H4 (cell line): ENCODE data around the gene ARHGAP12. TPM values are rescaled to one million over a fixed set of nuclear protein-coding genes. Genes with fewer than 3 reads are reported as not detected.

ENCODE experiments used
- DNase-seq: peaks from one replicate; pipeline ENCODE4 v3.0.0-alpha.2; 2015; ENCODE audit warnings: low spot score
- total RNA-seq: library from RNA; depleted of rRNA; stranded (reverse); fragments of >200 nt; shearing (Covaris generic); gene quantifications from 2 replicates; pipeline ENCODE4 v1.2.3, GENCODE V29; 2014

ARHGAP12 gene
- total RNA-seq, 1 experiment from 2014 or later = 18.7 TPM

DNA sequence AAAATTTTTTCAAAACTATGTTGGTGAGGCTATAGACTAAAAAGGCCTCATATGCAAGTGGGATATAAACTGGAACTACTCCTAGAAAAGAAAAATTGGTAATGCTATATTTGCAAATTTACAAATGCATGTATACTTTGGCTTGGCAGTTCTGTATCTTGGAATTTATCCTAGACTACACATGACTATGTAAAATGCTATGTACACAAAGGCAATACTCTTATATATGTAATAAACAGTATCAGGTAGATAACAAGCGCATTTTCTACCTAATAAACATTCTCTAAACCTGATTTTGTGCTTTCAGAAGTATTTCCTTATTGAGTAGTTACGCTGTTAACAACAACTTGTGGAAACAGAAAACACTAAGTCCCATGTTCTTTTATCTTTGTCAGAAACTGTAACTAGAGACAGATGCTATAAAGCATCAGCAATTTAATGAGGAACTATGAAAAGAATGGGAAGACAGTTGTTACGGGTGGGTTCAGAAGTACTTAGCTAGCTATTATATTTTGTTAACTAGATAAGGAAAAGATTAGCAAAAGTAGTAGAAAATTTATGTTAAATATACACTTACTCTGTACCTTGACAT lies 107.8 kb downstream of the ARHGAP12 start:
- DNase-seq = no peak

DNA sequence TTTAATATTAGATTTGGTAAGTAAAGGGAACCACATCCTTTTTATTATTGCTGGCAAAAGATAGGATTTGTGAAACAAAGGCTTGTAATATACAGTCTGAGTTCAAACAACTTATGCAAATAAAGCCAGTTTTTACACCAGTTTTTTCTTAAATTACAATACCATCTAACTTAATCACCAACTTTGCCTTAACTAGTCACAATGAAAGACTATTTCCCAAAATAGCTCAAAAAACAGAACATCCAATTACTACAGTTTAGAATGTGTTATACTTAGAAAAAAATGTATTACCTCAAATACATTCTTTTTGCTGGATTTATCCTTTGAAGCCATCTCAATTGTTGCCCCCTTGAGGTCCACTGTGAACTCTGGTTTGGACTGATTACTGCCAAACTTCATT lies 108.5 kb downstream of the ARHGAP12 start:
- DNase-seq = no peak

DNA sequence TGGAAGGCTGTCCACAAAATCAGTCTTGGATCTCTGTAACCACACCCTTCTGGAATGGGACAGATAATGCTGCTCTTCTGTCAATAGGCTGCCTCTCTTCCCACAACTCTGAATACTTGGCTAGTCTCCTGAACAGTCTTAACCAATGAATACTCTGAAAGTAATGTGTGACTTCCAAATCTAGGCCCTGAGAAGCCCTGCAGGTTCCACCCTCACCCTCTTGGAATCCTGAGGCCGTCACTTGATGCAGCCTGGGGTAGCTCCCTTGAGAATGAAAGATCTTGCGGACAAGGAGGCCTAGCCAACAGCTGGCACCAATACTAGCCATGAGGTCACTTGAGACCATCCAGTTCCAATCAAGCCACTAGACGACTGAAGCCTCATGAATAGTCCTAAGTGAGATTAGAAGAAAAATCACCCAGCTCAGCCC lies 109.2 kb downstream of the ARHGAP12 start:
- no peak for DNase-seq

DNA sequence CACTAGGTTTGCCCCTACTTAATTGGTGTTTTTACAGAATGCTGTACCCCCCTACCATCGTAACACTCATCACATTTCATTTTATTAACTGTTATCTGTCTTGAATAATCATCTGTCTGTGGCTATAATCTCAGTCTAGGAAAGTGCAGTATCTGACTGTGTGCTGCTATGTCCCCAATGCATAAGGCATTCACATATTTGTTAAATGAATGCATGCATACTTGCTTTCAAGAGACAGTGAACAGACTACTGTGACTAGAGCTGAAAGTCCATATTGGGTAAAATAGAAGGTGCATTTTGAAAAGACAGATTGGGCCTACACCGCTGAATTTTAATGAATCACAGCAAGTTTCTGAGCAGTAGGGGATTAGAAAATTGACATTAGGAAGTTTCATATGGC lies 112.3 kb downstream of the ARHGAP12 start:
- no peak for DNase-seq

DNA sequence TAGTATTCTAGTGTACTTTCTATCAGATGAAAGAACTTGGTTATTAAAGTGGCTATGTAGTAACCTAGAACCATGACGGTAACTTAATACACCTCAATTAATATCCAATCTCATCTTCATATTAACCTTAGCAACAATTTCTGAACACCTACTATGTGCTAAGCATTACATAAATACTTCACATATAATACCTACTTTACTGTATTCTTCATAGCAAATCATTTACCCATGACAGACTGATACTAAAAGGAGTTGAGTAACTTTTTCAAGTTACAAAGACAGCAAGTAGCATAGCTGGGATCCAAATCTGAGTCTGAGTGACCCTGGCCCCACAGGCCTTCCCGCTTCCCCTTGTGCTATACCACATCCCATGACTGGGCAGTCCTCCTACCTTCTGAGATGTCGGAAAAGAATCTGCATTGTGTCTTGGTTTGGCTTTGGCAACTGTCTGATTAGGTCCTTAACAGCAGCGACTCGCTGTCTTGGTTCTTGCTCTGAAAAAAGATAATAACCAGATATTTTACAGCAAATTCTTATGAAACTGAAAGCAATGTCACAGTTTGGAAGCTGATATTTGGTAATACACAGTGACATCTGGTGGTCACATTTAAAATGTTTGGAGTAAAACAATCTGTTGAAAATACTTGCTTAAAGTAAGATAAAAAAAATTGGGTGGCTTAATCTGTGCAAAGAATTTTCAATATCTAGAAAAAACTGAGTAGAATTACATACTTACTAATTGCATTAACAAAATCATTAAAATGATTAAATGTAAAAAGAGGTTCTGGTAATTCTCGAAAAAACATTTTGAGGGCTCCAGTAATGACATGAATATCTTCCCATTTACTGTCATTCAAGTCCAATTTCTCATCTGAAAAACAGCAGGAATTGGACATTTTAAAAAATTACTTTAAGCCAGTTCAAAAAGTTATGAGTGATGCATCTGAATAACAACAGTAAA lies 120.1 kb downstream of the ARHGAP12 start:
- peak; percentile 32 for DNase-seq

DNA sequence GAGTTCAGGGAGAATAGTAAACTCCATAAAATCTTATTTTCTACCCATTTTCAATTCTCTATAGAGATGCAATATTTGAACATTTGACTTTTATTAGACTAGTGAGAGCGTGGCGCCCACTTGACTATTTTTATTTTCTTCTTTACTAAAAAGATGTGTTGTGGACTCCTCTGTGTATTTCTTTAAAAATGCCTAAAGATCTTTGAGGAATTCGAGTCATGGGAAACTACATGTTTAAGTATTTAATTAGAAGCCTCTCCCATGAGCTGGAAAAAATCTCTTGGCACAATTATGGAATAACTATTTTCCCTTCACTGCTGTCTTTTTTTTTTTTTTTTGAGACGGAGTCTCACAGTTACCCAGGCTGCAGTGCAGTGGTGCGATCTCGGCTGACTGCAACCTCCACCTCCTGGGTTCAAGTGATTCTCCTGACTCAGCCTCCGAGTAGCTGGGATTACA lies 124.2 kb downstream of the ARHGAP12 start:
- no peak for DNase-seq

DNA sequence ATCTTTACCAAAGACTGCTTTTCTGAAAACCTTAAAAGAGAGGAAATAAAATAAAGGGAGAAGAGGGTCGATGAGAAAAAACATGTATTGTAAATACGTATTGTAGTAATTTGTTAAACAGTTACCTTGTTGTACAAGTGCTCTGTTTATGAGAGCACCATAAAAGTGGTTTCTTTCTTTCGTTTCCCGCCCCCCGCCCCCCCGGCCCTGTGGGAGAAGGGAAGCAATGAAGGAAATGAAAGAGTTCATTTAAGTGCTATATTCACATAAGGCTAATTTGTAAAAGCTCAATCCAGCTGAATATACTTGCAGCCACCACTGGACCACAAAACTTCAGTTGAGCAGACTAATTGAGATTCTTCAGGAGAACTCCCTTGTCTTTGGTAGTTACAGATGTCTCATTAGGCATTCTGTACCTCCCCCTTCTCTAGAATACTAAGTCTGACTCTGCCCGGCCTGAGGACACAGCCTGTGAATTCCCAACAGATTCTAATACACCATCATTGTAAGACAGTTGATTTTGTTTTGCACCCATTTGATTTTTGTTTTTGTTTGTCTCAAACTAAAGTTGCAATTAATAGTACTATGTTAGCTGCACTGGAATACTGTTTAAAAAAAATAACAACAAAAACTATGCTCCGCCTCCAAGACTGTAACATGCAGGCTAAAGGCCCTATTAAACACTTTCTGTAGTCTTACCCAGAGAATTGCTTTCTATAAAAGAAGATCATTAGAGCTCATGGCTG lies 124.9 kb downstream of the ARHGAP12 start:
- DNase-seq = no peak

DNA sequence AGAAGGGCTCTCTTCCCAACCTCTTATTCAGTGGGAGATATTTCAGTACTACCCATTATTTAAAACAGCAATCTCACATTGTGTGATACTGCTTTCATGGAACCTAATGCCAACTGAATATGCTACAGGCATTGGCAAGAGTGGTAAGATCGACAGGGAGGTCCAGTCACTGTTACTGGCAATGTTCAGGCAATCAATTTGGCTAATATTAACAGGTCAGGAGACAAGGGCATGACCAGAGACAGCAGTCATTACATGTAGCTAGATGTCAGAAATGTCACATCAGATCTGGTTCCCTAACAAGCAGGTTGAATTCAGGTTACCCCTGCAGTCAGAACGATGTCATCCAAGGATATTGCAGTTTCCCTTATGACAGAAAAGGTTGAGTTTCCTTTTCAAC lies 129.4 kb downstream of the ARHGAP12 start:
- DNase-seq = no peak

DNA sequence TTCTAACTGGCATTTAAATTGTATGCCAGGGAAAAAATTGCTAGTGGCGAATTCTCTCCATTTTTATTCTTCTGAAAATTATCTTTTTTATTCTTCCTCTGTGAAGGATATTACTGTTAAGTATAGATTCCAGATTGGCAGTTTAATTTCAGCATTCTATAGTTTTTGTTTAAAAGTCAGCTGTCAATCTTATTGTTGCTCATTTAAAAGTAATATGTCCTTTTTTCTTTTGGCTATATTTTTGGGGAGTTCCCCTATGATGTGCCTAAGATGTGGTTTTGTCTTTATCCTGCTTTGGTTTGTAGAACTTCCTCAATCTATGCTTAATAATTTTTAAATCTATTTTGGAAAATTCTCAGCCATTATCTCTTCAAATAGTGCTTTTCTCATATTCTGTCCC lies 135.9 kb downstream of the ARHGAP12 start:
- no peak for DNase-seq

DNA sequence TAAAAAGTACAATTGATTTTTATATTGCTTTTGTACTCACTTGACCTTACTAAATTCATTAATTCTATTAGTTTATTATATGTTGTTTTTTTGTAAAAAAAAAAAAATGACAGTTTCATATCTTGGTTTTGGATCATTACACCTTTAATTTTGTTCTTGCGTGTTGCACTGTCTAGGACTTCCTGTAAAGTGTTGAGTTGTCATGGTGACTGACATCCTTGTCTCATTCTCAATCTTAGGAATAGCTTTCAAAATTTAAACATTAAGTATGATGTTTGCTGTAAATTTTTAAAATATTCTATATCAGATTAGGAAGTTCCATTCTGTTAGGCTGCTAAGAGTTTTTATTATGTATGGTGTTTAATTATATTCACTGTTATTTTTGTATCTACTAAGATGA lies 139.1 kb downstream of the ARHGAP12 start:
- no peak for DNase-seq

DNA sequence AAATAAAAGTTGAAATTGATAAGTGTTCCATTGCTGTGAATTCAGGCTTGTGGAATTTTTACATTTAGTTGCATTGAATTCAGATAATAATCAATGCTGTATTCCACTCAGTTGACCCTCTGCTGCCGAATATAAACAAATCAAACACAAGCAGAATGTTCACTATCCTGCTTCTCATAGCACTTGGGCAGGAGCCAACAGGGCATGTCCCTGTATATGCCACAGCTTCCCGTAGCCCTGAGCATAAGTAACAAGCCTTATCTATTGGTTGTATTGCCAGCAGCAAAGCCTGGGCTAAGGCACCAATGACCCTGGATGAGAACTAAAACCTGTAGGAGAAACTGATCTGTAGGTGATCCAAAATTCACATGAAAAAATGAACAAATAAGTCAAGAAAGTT lies 145.9 kb downstream of the ARHGAP12 start:
- no peak for DNase-seq

DNA sequence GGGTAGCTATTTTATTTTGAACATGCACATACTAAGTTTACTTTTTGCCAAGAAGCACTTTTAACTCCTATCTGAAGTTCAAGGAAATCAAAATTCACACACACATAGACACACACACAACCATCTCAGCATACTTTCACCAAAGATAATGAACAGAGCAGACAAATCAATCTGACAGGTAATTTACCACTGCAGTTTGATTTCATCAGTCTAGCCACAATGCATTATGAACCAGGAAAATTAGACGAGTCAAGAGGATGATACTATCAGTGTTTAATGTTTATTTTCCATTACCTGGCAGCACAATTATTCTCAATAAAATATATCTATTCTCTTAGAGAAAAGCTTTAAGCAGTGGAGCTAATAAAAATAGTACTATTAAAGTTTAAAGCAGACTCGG lies 147.9 kb downstream of the ARHGAP12 start:
- no peak for DNase-seq

DNA sequence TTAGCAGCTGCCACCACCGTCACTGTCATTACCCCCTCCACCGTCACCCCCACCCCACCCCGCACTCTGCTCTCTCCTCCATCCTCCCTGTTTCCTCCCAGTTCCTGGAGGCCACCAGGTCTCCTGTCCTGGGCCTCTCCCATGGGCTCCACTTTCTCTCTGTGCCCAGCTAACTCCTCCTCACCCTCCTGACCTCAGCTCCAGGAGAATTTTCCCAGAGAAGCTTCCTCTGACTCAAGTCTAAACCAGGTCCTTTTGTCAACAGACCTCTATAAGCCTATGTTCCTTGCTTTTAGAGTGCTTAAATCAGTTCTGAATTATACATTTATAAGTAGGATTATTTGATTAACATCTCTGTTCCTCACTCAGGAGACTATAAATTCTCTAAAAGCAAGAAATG lies 150.0 kb downstream of the ARHGAP12 start:
- DNase-seq = no peak

DNA sequence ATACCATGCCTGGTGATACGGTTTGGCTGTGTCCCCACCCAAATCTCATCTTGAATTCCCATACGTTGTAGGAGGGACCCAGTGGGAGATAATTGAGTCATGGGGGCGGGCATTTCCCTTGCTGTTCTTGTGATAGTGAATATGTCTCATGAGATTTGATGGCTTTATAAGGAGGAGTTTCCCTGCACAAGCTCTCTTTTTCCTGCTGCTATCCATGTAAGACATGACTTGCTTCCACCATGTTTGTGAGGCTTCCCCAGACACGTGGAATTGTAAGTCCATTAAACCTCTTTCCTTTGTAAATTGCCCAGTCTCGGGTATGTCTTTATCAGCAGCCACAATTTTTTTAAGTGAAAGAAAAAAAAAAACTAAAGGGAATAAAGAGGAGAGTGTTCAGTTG lies 152.5 kb downstream of the ARHGAP12 start:
- no peak for DNase-seq

DNA sequence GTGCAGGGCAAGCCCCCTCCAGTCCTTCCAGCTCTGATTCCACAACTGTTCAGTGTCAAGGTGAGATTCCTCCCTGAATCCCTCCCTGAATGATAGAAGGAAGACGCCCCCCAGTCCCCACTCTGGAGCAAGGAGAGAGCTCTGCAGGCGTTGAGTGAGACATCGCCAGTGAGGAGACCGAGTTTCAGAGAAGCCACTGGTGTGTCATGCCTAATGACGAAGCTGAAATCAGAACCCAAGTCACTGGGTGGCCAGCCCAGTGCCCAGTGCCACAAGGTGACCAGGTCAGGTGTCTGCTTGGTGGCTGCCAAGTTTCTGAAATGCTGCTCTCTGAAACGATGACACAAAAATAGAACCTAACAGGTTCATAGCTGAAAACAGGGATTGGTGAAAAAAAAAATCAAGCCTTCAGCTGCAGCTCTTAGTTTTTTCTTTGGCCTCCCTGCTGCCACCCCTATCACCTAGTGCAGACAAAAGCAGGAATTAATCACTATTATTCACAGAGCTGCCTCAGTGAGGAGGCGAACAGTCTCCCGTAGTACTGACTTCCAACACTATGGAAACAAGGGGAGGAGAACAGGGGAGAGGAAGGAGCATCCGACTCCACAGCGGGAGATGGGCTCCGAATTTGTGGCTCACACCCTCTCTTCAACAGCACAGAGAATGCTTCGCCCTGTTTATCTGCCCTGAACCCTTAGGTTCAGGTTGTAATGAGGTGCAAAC lies 153.5 kb downstream of the ARHGAP12 start:
- DNase-seq = no peak

DNA sequence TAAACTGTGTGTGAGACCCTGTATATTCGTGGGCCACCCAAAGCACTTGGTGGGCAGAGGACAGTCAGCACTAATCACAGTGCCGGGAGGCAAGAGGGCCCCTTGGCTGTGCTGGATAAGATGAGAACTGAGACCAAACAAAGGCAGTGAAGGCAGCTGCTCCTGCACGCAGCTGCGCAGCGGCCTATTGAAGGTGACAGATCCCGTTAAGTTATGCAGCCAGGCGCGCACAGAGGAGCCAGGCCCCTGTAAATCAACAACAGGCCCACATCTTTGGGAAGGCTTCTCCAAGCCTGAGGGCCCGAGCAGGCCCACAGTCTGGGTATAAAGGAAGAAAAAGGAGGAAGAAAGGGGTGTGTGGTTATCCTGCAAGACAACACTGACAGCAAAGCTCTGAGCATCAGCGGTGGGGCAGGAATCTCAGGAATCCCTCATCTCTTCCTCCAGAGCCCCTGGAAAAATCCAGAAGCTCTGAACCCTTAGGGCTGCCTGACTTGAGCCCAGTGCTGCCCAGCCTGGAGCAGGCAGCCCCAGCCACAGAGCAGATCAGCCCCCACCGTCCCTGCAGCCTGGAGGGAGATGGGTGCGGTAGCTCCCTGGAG lies 154.2 kb downstream of the ARHGAP12 start:
- no peak for DNase-seq

DNA sequence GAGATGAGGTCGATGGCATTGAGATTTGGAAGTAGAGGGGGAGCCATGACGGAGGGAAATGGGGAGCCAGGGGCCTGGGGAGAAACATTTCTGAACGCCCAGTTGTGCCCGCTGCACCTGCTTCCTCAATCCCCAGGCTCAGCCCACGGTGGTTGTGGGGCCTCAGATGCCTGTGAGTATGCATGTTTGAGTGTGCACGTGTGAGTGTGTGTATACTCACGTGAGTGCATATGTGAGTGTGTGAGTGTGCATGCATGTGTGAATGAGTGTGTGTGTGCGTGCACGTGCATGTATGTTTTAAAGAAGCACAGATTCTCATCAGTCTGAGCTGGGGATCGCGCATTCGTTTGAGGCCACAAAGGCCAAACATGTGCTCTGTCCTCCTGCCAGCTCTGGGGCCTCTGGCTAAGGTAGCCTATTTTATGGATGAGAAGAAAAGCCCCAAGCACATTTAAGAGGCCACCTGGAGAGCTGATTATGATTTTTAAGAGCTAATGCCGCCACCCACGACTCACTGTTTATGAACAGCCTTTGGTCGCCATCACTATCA lies 154.8 kb downstream of the ARHGAP12 start:
- no peak for DNase-seq

DNA sequence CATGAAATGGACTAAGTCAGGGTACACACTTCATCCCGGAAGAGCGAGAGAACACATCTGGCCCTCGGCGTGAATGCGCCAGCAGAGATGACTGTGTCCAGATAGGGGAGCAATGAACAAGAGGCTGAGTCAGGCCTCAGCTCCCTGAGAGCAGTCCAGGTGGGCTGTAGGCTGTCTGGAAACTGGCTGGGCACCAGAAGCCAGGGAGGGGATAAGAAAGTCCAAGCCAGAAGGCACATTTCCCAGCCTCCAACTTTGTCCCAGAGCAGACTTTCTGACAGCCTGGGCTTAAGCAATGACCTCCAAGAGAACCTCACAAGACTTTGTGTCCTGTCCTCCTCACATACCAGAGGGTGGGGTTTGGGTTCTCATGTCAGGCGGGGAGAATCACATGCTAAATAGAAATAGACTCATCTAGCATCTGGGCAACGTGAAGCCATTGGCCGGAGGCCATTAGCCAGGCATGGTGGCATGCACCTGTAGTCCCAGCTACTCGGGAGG lies 157.2 kb downstream of the ARHGAP12 start:
- DNase-seq = no peak

DNA sequence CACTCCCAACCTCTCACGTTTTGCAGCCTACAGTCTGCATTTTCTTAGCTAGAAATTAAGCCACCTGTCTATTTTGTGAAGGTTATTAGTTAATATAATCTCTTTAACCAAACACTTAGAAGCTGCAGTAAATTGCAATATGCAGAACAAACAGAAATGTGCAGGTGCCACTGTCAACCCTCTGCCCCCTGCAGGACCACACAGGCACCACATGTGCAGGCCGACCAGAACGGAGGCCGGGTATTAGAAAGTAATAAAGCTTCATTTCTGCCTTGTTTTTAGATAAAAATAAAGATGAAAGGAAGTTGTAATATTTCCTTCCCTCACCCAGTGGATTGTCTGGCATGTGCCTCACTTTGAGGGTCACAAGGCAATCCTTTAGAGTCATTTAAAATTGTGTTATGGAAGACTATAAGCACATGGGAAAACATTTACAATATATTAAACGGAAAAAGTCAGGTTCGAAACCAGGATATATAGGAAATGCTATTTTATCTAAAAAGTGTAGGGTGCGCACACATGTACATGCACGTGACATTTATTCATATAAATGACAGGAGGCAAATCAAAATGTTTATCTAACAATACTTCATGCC lies 158.2 kb downstream of the ARHGAP12 start:
- DNase-seq = no peak

DNA sequence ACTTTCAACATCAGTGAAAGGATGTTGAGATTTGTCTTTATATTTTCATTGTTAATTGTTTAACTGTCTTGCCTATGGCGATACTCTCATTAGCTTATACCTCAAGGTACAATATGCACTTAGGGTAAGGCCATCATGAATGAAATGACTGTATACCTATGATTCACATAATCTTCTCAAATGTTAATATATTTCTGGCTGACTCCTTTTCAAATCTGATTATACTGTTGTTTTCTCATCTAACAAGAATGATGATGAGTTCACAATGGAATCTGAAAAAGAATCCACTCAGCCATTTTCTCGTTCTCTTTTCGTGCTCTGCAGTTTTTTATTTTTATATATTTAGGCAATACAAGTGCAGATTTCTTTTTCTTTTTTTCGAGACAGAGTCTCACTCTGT lies 159.1 kb downstream of the ARHGAP12 start:
- no peak for DNase-seq
